H1 (cell line): Measurements from ENCODE around the gene EPB41L4A. TPM values are rescaled to one million over a fixed set of nuclear protein-coding genes. Genes with fewer than 3 reads are reported as not detected.
"Not testable (repeated sequence)": the region's sequence is repeated elsewhere in the genome, so short reads cannot be mapped to it uniquely, and the experiment has no call there.

Experiments
- CTCF ChIA-PET: fragments of 300-600 bp; sonication (Branson Sonifier 250); formaldehyde crosslinking; loops from one replicate; lab custom pipeline; 2021; ENCODE audit not compliant: partially characterized antibody; lab: Charles Lee
- POLR2A ChIA-PET: fragments of 300-600 bp; sonication (Branson Sonifier 250); formaldehyde crosslinking; loops from one replicate; lab custom pipeline; 2021; ENCODE audit warnings: inconsistent platforms; ENCODE audit not compliant: partially characterized antibody; lab: Charles Lee
- DNase-seq, 2 experiments: peaks; one replicate each; pipeline versions ENCODE4 v3.0.0 to v3.0.0-alpha.2; 2010 to 2022; ENCODE audit warnings: low spot score in 2 of 2, low read depth in 1 of 2, mixed read lengths in 1 of 2
- FAIRE-seq: peaks from 2 replicates; lab custom pipeline; 2011; peaks lifted over from hg19 to GRCh38; lab: Jason Lieb, UNC
- H2AFZ ChIP-seq: 2 replicates; pipeline ENCODE4 v1.8.1; 2012; ENCODE audit warnings: low read length, inconsistent platforms
- H2AK5ac ChIP-seq: 2 replicates; pipeline ENCODE4 v1.6.1; 2013; ENCODE audit warnings: low read depth, low read length
- H2BK120ac ChIP-seq: replicated peaks from 2 replicates; pipeline ENCODE3; 2013; ENCODE audit warnings: low read depth, low read length, inconsistent platforms
- H2BK12ac ChIP-seq: 2 replicates; pipeline ENCODE4 v1.6.1; 2013; ENCODE audit warnings: low read depth, low read length
- H2BK15ac ChIP-seq: 2 replicates; pipeline ENCODE4 v1.6.1; 2013; ENCODE audit warnings: low read length
- H2BK20ac ChIP-seq: 2 replicates; pipeline ENCODE4 v1.6.1; 2013; ENCODE audit warnings: low read length
- H2BK5ac ChIP-seq: 2 replicates; pipeline ENCODE4 v1.6.1; 2013; ENCODE audit warnings: low read depth, low read length
- H3K14ac ChIP-seq: 2 replicates; pipeline ENCODE4 v1.6.1; 2013; ENCODE audit warnings: inconsistent platforms; ENCODE audit not compliant: insufficient read length
- H3K18ac ChIP-seq: 2 replicates; pipeline ENCODE4 v1.6.1; 2013; ENCODE audit warnings: low read length; ENCODE audit errors: extremely low read depth
- H3K23ac ChIP-seq: 2 replicates; pipeline ENCODE4 v1.6.1; 2013; ENCODE audit warnings: inconsistent platforms; ENCODE audit not compliant: insufficient read length
- H3K23me2 ChIP-seq: 2 replicates; pipeline ENCODE4 v1.6.1; 2013; ENCODE audit warnings: low read depth, low read length
- H3K27ac ChIP-seq: 2 replicates; pipeline ENCODE4 v1.6.1; 2011; ENCODE audit warnings: low read depth, low read length, inconsistent platforms
- H3K27me3 ChIP-seq, 4 experiments: replicated peaks in 1 of 4; 1 replicate in 1 of 4; 2 replicates in 3 of 4; pipeline versions ENCODE4 v1.6.1 to v1.8.1; 2011 to 2013; ENCODE audit warnings: low read length in 3 of 4, mild to moderate bottlenecking in 3 of 4, inconsistent platforms in 2 of 4, mixed read lengths in 2 of 4, moderate library complexity in 1 of 4; ENCODE audit not compliant: control insufficient read depth in 3 of 4, insufficient read depth in 3 of 4; ENCODE audit errors: extremely low read depth in 1 of 4
- H3K36me3 ChIP-seq, 4 experiments: 2 replicates each; pipeline versions ENCODE4 v1.6.1 to v1.8.1; 2011 to 2013; ENCODE audit warnings: mild to moderate bottlenecking in 4 of 4, low read length in 3 of 4, moderate library complexity in 2 of 4, control low read depth in 1 of 4, inconsistent platforms in 1 of 4; ENCODE audit not compliant: insufficient read depth in 4 of 4, control insufficient read depth in 2 of 4
- H3K4ac ChIP-seq: replicated peaks from 2 replicates; pipeline ENCODE3; 2013; ENCODE audit warnings: low read length, low read depth, mixed read lengths, inconsistent platforms; ENCODE audit not compliant: insufficient read length
- H3K4me1 ChIP-seq, 4 experiments: replicated peaks in 1 of 4; 1 replicate in 1 of 4; 2 replicates in 3 of 4; pipeline versions ENCODE4 v1.6.1 to v1.8.1; 2011 to 2013; ENCODE audit warnings: low read length in 3 of 4, inconsistent platforms in 2 of 4, mixed read lengths in 1 of 4; ENCODE audit not compliant: insufficient read depth in 4 of 4, control insufficient read depth in 3 of 4
- H3K4me2 ChIP-seq, 2 experiments: 2 replicates each; pipeline versions ENCODE4 v1.6.1 to v1.8.1; 2011 to 2013; ENCODE audit warnings: low read depth in 2 of 2, low read length in 2 of 2, control low read depth in 1 of 2, inconsistent platforms in 1 of 2, mild to moderate bottlenecking in 1 of 2; ENCODE audit not compliant: insufficient read depth in 1 of 2
- H3K4me3 ChIP-seq, 4 experiments: fragments of 200-600, 300-600 bp in 1 of 4; sonication (generic), shearing (Covaris generic), sonication (Bioruptor Twin) in 1 of 4; 2 replicates each; pipeline versions ENCODE4 v1.5.1 to v1.8.1; 2011 to 2016; ENCODE audit warnings: low read length in 4 of 4, low read depth in 3 of 4, control low read depth in 2 of 4, inconsistent platforms in 2 of 4, mild to moderate bottlenecking in 2 of 4, mixed read lengths in 1 of 4, moderate library complexity in 1 of 4; ENCODE audit not compliant: insufficient read depth in 2 of 4; ENCODE audit errors: extremely low read depth in 1 of 4
- H3K56ac ChIP-seq: replicated peaks from 2 replicates; pipeline ENCODE3; 2013; ENCODE audit warnings: low read depth, mild to moderate bottlenecking, mixed read lengths, low read length, inconsistent platforms; ENCODE audit not compliant: insufficient read length
- H3K79me1 ChIP-seq: 2 replicates; pipeline ENCODE4 v1.6.1; 2013; ENCODE audit warnings: low read depth, low read length, control low read depth
- H3K79me2 ChIP-seq, 2 experiments: 2 replicates each; pipeline versions ENCODE4 v1.6.1 to v1.8.1; 2012 to 2013; ENCODE audit warnings: low read length in 2 of 2, mild to moderate bottlenecking in 2 of 2, inconsistent platforms in 1 of 2; ENCODE audit not compliant: insufficient read depth in 2 of 2, control insufficient read depth in 1 of 2
- H3K9ac ChIP-seq, 4 experiments: replicated peaks in 1 of 4; 1 replicate in 1 of 4; 2 replicates in 3 of 4; pipeline versions ENCODE4 v1.6.1 to v1.8.1; 2011 to 2013; ENCODE audit warnings: low read depth in 3 of 4, low read length in 3 of 4, control low read depth in 2 of 4, mild to moderate bottlenecking in 2 of 4, moderate library complexity in 2 of 4, inconsistent platforms in 1 of 4; ENCODE audit errors: extremely low read depth in 1 of 4
- H3K9me3 ChIP-seq, 2 experiments: 2 replicates each; pipeline versions ENCODE4 v1.6.1 to v1.8.1; 2012 to 2013; ENCODE audit warnings: mild to moderate bottlenecking in 2 of 2, moderate library complexity in 2 of 2, control low read depth in 1 of 2, inconsistent platforms in 1 of 2, low read depth in 1 of 2, low read length in 1 of 2, mixed read lengths in 1 of 2; ENCODE audit not compliant: insufficient read depth in 2 of 2
- H4K20me1 ChIP-seq, 2 experiments: replicated peaks in 1 of 2; 2 replicates each; pipeline versions ENCODE3 to v1.8.1; 2011 to 2013; ENCODE audit warnings: inconsistent platforms in 2 of 2, low read length in 2 of 2, mild to moderate bottlenecking in 1 of 2; ENCODE audit not compliant: insufficient read depth in 2 of 2, control insufficient read depth in 1 of 2
- H4K5ac ChIP-seq: 2 replicates; pipeline ENCODE4 v1.6.1; 2013; ENCODE audit warnings: low read length, low read depth, mixed read lengths, inconsistent platforms; ENCODE audit not compliant: insufficient read length
- H4K8ac ChIP-seq: 2 replicates; pipeline ENCODE4 v1.8.0; 2013; ENCODE audit warnings: mild to moderate bottlenecking, moderate library complexity, low read length, inconsistent platforms; ENCODE audit not compliant: insufficient read depth; ENCODE audit errors: extremely low read depth
- H4K91ac ChIP-seq: replicated peaks from 2 replicates; pipeline ENCODE3; 2013; ENCODE audit warnings: low read length, mixed read lengths, inconsistent platforms; ENCODE audit not compliant: insufficient read length
- WGBS, 2 experiments: shearing (Covaris generic) in 1 of 2; methylation state at CpG; one replicate each; pipeline versions ENCODE4 v1.1.6 to v1.1.7; 2013 to 2015; ENCODE audit warnings: low lambda C conversion rate in 2 of 2, mixed read lengths in 2 of 2, inconsistent platforms in 1 of 2, low coverage in 1 of 2, missing lambda C conversion rate in 1 of 2; ENCODE audit not compliant: insufficient replicate concordance in 2 of 2, insufficient coverage in 1 of 2, insufficient read length in 1 of 2; ENCODE audit errors: extremely low coverage in 1 of 2, missing lambda C conversion rate in 1 of 2; 5-methylcytosine and 5-hydroxymethylcytosine counted together
- polyA plus RNA-seq, 7 experiments: library from polyadenylated mRNA; depleted of rRNA in 3 of 7; stranded (reverse) in 5 of 7; unstranded in 2 of 7; fragments of >200 nt in 5 of 7; fragments of 200-250 nt in 2 of 7; gene quantifications; 1 replicate in 5 of 7; 2 replicates in 1 of 7; 4 replicates in 1 of 7; pipeline versions ENCODE4 v1.2.1 to v1.2.3, GENCODE V29; 2011 to 2013; ENCODE audit warnings: missing spikeins in 2 of 7, mixed read lengths in 2 of 7
- total RNA-seq: library from RNA; stranded (reverse); fragmentation: NEBNext Ultra II Directional; extraction: Animal tissue kit (Norgen Biotek cat#: 25700); gene quantifications from 2 replicates; pipeline ENCODE4 v1.2.1, GENCODE V29; 2021

The EPB41L4A gene
- total and polyA plus RNA-seq, 2 of the 8 experiments (the other 6 are each of a cell fraction or from before 2014, with no cell fraction given) = 1.6 to 4.6 TPM

DNA sequence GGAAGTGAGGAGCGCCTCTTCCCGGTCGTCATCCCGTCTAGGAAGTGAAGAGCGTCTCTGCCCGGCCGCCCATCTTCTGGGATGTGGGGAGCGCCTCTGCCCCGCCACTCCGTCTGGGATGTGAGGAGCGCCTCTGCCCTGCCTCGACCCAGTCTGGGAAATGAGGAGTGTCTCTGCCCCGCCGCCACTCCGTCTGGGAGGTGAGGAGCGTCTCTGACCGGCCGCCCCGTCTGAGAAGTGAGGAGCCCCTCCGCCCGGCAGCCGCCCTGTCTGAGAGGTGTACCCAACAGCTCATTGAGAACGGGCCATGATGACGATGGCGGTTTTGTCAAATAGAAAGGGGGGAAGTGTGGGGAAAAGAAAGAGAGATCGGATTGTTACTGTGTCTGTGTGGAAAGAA is 58.3 kb downstream of the EPB41L4A start:
- H3K4me2 ChIP-seq, CTCF ChIA-PET, H4K20me1 ChIP-seq: not testable (repeated sequence)

More for the DNA sequence above, 58.3 kb downstream of the EPB41L4A start:
- H2BK5ac ChIP-seq, H3K14ac ChIP-seq, H3K18ac ChIP-seq, DNase-seq, H3K23ac ChIP-seq, H3K23me2 ChIP-seq, H4K8ac ChIP-seq, H3K56ac ChIP-seq, H3K4me3 ChIP-seq, H3K9ac ChIP-seq, H2BK120ac ChIP-seq, H4K91ac ChIP-seq, H2BK15ac ChIP-seq, H3K4me1 ChIP-seq, POLR2A ChIA-PET, H3K79me2 ChIP-seq, H2AFZ ChIP-seq, H2BK20ac ChIP-seq, H3K79me1 ChIP-seq, H3K36me3 ChIP-seq, H3K27me3 ChIP-seq, H2BK12ac ChIP-seq, FAIRE-seq, H2AK5ac ChIP-seq, H3K27ac ChIP-seq, H3K4ac ChIP-seq, H3K9me3 ChIP-seq, H4K5ac ChIP-seq: not testable (repeated sequence)
- WGBS, 2 experiments = 94% methylated on average over 25 of the region's 26 CpGs; no CpG with 5 or more reads in 1 of the 2 experiments
